Ovary (tissue), 9 donors: ENCODE results near the gene FGF4. TPM values are rescaled to one million over a fixed set of nuclear protein-coding genes. Genes with fewer than 3 reads are reported as not detected.

ENCODE experiments used
- DNase-seq, 5 donors: peaks; one replicate each; pipeline ENCODE4 v3.0.0-alpha.2; 2019 to 2020
- H3K27ac ChIP-seq, 2 donors: fragments of 200-600 bp; one replicate each; pipeline versions ENCODE4 v1.5.1 to v1.8.0; 2019 to 2022
- H3K27me3 ChIP-seq: fragments of 200-600 bp; one replicate; pipeline ENCODE4 v1.8.0; 2022
- H3K36me3 ChIP-seq: fragments of 200-600 bp; sonication (generic); one replicate; pipeline ENCODE4 v1.5.1; 2019
- H3K4me1 ChIP-seq: one replicate; pipeline ENCODE4 v1.8.1; 2013; ENCODE audit warnings: mild to moderate bottlenecking, moderate library complexity; ENCODE audit not compliant: insufficient read depth
- H3K4me3 ChIP-seq: fragments of 200-600 bp; sonication (generic); one replicate; pipeline ENCODE4 v1.5.1; 2017
- H3K9me3 ChIP-seq, 2 donors: fragments of 200-600 bp in 1 of 2; sonication (generic) in 1 of 2; one replicate each; pipeline versions ENCODE4 v1.5.1 to v1.8.1; 2013 to 2019; ENCODE audit warnings: mild to moderate bottlenecking in 1 of 2, moderate library complexity in 1 of 2
- EP300 ChIP-seq: sonication (generic); formaldehyde crosslinking; IDR thresholded peaks from one replicate; pipeline ENCODE4 v1.6.1; 2017; ENCODE audit warnings: antibody characterized with exemption
- POLR2A ChIP-seq: fragments of 450-650 bp; IDR thresholded peaks from one replicate; pipeline ENCODE4 v1.6.1; 2017; ENCODE audit warnings: antibody characterized with exemption, mild to moderate bottlenecking, moderate library complexity
- WGBS, 3 donors: extraction: QIAGEN DNeasy Blood & Tissue Kit in 1 of 3; methylation state at CpG; one replicate each; pipeline versions ENCODE4 v1.1.5 to v1.1.7; 2013 to 2017; 5-methylcytosine and 5-hydroxymethylcytosine counted together
- intact Hi-C, 4 donors: fragments of 100-400 bp; cut with DNase I; formaldehyde crosslinking; loops; one replicate each; pipeline versions ENCODE4 v1.11.0 to v1.15.1; 2022 to 2023
- polyA plus RNA-seq, 2 donors: library from polyadenylated mRNA; stranded (reverse); fragments of 200-250 nt in 1 of 2; fragments of 350-450 nt in 1 of 2; fragmentation: Illumina TruSeq in 1 of 2; extraction: RNeasy Lipid Tissue Mini Kit (QIAGEN cat#74804) in 1 of 2; gene quantifications; one replicate each; pipeline ENCODE4 v1.2.3, GENCODE V29; 2013 to 2014
- total RNA-seq, 7 donors: library from RNA; depleted of rRNA in 2 of 7; stranded (reverse); fragments of >200 nt in 2 of 7; fragmentation: NEBNext Ultra II Directional in 3 of 7; extraction: Animal tissue kit (Norgen Biotek cat#: 25700) in 3 of 7; gene quantifications; one replicate each; pipeline versions ENCODE4 v1.1.0 to v1.2.4, GENCODE V29; 2016 to 2023
- TF ChIP-seq, protein P1 (sequence below), 3 donors: fragments of 450-650 bp in 2 of 3; fragments of 200-600 bp in 1 of 3; IDR thresholded peaks; one replicate each; pipeline versions ENCODE4 v1.5.1 to v1.8.0; 2016 to 2022; ENCODE audit warnings: antibody characterized with exemption in 3 of 3, mild to moderate bottlenecking in 1 of 3
- donor health status: DM: no; HTN: no; CAD: no; lungs with moderate emphysema.
- donor health status: DM: no; HTN: no; CAD: no.
- donor health status: Bipolar disorder and iron deficiency.
- donor health status: DM: yes; HTN: yes; CAD: no.
- donor health status: DM: no; HTN: no; CAD: no.
- donor health status: DM: yes; HTN: yes; CAD: no.

FGF4 gene
- total and polyA plus RNA-seq, 9 donors, result not detected

GRCh38 chr11:69726019-69726418, 49.1 kb downstream of the FGF4 start:
- no peak overlapping the region for H3K4me3 ChIP-seq
- H3K4me1 ChIP-seq, result no peaks in the 10 kb centered on the region
- no peak overlapping the region for H3K27ac ChIP-seq
- no peaks in the 10 kb centered on the region for H3K9me3 ChIP-seq
- 23 to 37% (median 28%) methylated on average over 9 of the region's 9 CpGs for WGBS, 3 donors
- no peaks in the 10 kb centered on the region for H3K27me3 ChIP-seq
- TF ChIP-seq, protein P1, sequence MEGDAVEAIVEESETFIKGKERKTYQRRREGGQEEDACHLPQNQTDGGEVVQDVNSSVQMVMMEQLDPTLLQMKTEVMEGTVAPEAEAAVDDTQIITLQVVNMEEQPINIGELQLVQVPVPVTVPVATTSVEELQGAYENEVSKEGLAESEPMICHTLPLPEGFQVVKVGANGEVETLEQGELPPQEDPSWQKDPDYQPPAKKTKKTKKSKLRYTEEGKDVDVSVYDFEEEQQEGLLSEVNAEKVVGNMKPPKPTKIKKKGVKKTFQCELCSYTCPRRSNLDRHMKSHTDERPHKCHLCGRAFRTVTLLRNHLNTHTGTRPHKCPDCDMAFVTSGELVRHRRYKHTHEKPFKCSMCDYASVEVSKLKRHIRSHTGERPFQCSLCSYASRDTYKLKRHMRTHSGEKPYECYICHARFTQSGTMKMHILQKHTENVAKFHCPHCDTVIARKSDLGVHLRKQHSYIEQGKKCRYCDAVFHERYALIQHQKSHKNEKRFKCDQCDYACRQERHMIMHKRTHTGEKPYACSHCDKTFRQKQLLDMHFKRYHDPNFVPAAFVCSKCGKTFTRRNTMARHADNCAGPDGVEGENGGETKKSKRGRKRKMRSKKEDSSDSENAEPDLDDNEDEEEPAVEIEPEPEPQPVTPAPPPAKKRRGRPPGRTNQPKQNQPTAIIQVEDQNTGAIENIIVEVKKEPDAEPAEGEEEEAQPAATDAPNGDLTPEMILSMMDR (IDR thresholded peaks at IDR 0.05), result no peak
- TF ChIP-seq POLR2A (no peak), EP300 (no peak)
- intact Hi-C loops, result no loop called here
- H3K36me3 ChIP-seq, result no peaks in the 10 kb centered on the region
- DNase-seq, result no peak

DNA sequence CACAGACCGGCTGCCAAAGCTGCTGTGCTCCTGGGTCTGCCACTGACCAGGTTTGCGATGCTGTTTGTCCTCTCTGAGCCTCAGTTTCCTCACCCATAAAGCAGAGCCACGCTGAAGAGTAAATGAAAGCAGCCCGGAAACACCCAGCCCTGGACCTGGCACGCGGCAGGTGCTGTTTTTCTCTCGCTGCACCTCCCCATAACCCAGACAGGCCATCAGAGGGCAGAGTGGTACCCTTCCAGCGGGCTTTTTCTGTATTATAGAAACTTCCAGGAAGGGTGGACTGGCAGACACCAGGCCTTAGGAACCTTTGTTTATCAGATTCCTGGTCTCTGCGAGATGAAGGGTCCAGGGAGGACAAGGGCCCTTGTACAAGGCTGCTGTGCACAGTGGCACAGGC, 53.4 kb downstream of the FGF4 start:
- Histone ChIP-seq H3K4me3 (no peak overlapping the region), H3K9me3 (no peaks in the 10 kb centered on the region), H3K36me3 (no peaks in the 10 kb centered on the region), H3K27ac (no peak overlapping the region), H3K4me1 (no peaks in the 10 kb centered on the region), H3K27me3 (no peaks in the 10 kb centered on the region)
- 30 to 44% (median 36%) methylated on average over 9 of the region's 9 CpGs for WGBS, 3 donors
- intact Hi-C loops, result no loop called here
- no peak for DNase-seq
- TF ChIP-seq, protein P1 (IDR thresholded peaks at IDR 0.05), result no peak
- TF ChIP-seq POLR2A (no peak), EP300 (no peak)

- Histone ChIP-seq H3K4me3 (no peak overlapping the region), H3K4me1 (no peaks in the 10 kb centered on the region), H3K27me3 (no peaks in the 10 kb centered on the region), H3K9me3 (no peaks in the 10 kb centered on the region), H3K27ac (no peak overlapping the region), H3K36me3 (no peaks in the 10 kb centered on the region)
- intact Hi-C loops, result no loop called here
- TF ChIP-seq POLR2A (no peak), EP300 (no peak)
- TF ChIP-seq, protein P1 (IDR thresholded peaks at IDR 0.05), result no peak
- DNase-seq, result no peak
- 24 to 35% (median 24%) methylated on average over 14 of the region's 14 CpGs for WGBS, 3 donors
These were observed 54.0 kb downstream of the FGF4 start for GRCh38 chr11:69721106-69721505.

Other genes starting within 250 kb of the FGF4 start
- 10 to 100 TPM in 5 of 7 donors, 1 to 10 TPM in 2; 6.0 to 58.9 (median 19.2) TPM for gene CCND1, start 134.2 kb downstream of the FGF4 start, total RNA-seq
- gene CCND1, start 134.2 kb downstream of the FGF4 start, polyA plus RNA-seq, result 10 to 100 TPM in 1 of 2 donors, 1 to 10 TPM in 1; 3.4 to 19.3 TPM
- 10 to 100 TPM; 13.4 to 29.9 (median 22.7) TPM for gene LTO1, start 100.0 kb downstream of the FGF4 start, total RNA-seq
- gene LTO1, start 100.0 kb downstream of the FGF4 start, polyA plus RNA-seq, result 10 to 100 TPM; 15.5 to 15.9 TPM
- under 1 TPM in 1 of 7 donors, not detected in 6; 0.31 TPM for gene FGF19, start 71.3 kb downstream of the FGF4 start, total RNA-seq
- gene FGF19, start 71.3 kb downstream of the FGF4 start, polyA plus RNA-seq, result not detected
- not detected for gene FGF3, start 44.1 kb upstream of the FGF4 start, total RNA-seq
- gene FGF3, start 44.1 kb upstream of the FGF4 start, polyA plus RNA-seq, result not detected